Natural killer cell treated with Interleukin-12 subunit alpha and Interleukin-12 subunit beta and Interleukin-15 and Interleukin-18, amount 100 ng/mL, for 72 hours (primary cell): ENCODE data around the gene AK2. TPM values are rescaled to one million over a fixed set of nuclear protein-coding genes. Genes with fewer than 3 reads are reported as not detected.
"Not testable (repeated sequence)": the region's sequence is repeated elsewhere in the genome, so short reads cannot be mapped to it uniquely, and the experiment has no call there.

ENCODE experiments used
- ATAC-seq, 2 donors: fragments of 150-1000 bp; cut with Tn5 transposase in 1 of 2; sonication (Bioruptor Pico), chemical (Tn5 transposase) in 1 of 2; 2 replicates each; pipeline ENCODE4 v1.10.0; 2021
- DNase-seq: peaks from one replicate; pipeline ENCODE4 v3.0.0; 2022; ENCODE audit warnings: low spot score
- H3K27ac Mint-ChIP-seq, 2 donors: 1 replicate in 1 of 2; 2 replicates in 1 of 2; pipeline ENCODE4 v1.8.0; 2022; ENCODE audit warnings: mixed read lengths in 2 of 2, mild to moderate bottlenecking in 1 of 2, moderate library complexity in 1 of 2
- H3K27me3 Mint-ChIP-seq, 2 donors: 1 replicate in 1 of 2; 2 replicates in 1 of 2; pipeline ENCODE4 v1.8.0; 2022; ENCODE audit warnings: mixed read lengths in 2 of 2
- H3K36me3 Mint-ChIP-seq: one replicate; pipeline ENCODE4 v1.8.0; 2022; ENCODE audit warnings: mixed read lengths
- H3K4me1 Mint-ChIP-seq, 2 donors: 1 replicate in 1 of 2; 2 replicates in 1 of 2; pipeline ENCODE4 v1.8.0; 2022; ENCODE audit warnings: low read depth in 2 of 2, mixed read lengths in 2 of 2, mild to moderate bottlenecking in 1 of 2
- H3K4me3 Mint-ChIP-seq: one replicate; pipeline ENCODE4 v1.8.0; 2022; ENCODE audit warnings: mixed read lengths
- H3K9me3 Mint-ChIP-seq: 2 replicates; pipeline ENCODE4 v1.8.0; 2022; ENCODE audit warnings: mixed read lengths
- total RNA-seq, 2 donors: library from RNA; stranded (reverse); gene quantifications; one replicate each; pipeline ENCODE4 v1.2.3, GENCODE V29; 2022

The AK2 gene
- total RNA-seq, 2 donors from 2014 or later = 379 to 475 TPM

DNA sequence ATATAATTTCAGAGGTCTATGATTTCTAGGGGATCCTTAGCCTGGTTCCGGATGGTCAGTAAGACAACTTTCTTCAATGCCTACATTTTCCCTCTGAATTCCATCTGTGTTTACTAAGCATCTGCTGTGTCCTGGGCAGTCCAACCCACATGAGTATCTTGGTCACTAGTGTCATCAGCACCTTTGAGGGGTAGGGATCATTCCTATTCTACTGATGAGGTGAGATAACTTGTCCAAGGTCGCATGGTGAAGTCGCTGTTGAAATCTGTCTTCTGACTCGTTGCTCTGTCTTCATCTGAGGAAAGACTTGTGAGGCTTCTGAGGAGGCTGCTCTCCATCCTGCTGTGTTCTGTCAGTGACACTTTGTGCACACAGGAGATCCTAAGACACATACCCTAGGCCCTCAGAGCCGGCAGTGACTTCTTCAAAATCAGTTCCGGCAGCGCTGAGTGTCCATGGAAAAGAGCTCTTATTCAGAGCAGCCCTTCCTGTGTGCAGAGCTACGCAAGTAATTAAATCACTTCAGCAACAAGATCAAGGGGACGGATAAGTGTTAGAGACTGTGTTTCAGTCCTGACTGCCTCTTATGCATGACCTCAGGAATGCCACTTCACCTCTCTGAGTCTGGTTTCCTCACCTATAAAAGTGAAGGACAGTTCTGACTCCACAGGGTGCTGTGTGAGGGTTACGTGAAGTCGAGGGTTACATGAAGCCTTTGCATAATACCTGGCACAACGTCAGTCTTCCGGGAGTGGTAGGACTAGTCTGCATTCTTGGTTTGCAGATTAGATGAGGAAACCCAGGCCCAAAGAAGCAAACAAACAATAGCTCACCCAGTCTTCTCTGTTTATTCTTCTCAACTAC is 28.4 kb downstream of the AK2 start:
- Mint-ChIP-seq H3K27ac (peak overlapping the region; percentile 31 to 84), H3K36me3 (peaks cover 57% of the 10 kb centered on the region), H3K27me3 (no peaks in the 10 kb centered on the region), H3K4me1 (peaks cover 37 to 48% of the 10 kb centered on the region in 2 donors), H3K4me3 (no peak overlapping the region), H3K9me3 (no peaks in the 10 kb centered on the region)
- ATAC-seq (no peak), DNase-seq (no peak)

DNA sequence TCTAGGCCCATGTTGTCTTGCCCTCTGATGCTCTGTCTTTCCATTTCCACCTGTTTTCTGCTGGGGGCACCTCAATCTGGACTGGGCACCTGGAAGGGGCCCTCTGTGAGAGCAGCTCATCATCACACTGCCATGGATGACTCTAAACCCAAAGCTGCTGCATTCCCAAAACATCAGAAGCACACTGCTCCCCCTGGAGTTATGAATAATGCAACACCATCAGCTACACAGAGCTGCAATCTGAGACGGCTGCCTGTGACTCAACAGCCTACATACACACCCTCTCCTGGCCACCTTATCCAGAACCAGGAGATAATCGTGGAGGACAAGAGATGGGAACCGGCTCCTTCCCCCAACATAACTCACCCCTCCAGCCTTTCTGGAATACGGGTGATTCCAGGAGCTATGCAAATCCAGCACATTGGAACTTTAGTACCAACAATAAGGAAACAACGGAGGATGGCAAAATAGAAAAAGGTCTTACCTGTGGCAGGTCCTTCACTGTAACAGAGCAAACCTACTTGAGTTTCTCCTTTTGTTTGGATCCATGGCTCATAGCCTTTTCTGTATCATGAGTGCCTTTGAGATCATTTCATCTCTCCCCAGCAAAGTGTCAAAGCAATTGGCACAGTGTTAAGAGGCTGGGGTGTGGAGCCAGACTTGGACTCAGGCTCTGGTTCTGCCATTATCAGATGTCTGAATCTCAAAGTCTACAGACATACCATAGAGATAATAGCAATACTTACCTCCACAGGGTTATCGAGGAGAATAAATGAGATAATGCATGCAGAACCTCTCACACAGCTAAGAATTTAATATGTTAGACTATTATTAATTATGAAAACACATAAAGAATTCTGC is 29.3 kb downstream of the AK2 start:
- no peak overlapping the region for H3K4me3 Mint-ChIP-seq
- H3K4me1 Mint-ChIP-seq = peaks cover 45 to 52% of the 10 kb centered on the region in 2 donors
- ATAC-seq (no peak), DNase-seq (no peak)
- H3K9me3 Mint-ChIP-seq = no peaks in the 10 kb centered on the region
- H3K36me3 Mint-ChIP-seq = peaks cover 49% of the 10 kb centered on the region
- H3K27me3 Mint-ChIP-seq = no peaks in the 10 kb centered on the region
- peak overlapping the region; percentile 68 to 73 for H3K27ac Mint-ChIP-seq

DNA sequence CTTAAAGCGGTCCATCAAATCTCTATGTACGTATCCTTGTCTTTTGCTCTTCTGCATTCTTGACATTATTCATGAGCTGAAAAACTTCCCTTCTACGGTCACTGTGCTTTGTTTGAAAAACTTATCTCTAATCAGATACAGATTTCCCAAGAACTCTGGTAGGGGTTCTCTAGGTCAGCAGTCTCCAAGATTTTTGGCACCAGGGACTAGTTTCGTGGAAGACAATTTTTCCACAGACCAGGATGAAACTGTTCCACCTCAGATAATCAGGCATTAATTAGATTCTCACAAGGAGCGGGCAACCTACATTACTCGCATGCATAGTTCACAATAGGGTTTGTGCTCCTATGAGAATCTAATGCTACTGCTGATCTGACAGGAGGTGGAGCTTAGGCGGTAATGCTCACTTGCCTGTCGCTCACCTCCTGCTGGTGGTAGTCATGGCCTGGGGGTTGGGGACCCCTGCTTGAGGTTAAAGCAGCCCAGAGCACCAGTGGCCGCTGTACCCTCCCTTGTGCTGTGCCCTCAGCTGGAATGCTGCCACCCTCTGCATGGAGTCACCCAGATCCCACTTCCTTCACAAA is 30.8 kb downstream of the AK2 start:
- ATAC-seq (no peak), DNase-seq (no peak)
- Mint-ChIP-seq H3K4me3 (peak overlapping the region; percentile 28), H3K36me3 (peaks cover 34% of the 10 kb centered on the region), H3K27me3 (no peaks in the 10 kb centered on the region), H3K4me1 (peaks cover 42 to 50% of the 10 kb centered on the region in 2 donors), H3K9me3 (no peaks in the 10 kb centered on the region), H3K27ac (peak overlapping the region; percentile 68 to 73)

DNA sequence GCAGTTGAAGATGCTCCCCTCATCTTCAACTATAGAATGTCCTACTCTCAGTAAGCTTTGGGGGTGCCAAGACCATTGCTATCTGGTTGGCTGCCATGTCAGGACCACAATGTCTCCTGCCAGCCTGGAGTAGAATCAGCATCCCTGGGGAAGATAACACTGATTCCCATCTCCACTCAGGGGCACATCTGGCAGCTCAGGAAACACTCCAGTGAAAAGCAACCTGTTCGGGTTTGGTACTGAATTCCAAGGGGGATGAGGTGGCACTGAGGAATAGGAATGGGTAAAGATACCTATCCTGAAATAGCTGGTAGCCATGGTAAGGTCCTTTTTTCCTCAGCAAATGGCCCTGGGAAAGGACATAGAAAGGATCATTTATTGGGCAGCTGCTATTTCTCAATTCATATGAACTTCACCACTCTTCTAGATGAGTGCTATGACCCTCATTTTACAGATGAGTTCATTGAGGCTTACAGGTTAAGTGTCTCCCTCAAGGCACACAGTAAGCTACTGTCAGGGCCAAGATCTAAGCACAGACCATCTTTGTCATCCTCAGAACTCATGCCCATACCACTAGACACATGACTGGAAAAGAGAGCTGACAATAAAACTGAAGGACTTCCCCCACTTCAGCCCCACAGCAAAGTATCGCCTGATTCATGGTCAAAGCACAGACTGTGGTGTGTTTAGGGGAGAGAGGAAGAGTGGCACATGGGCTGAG is 31.4 kb downstream of the AK2 start:
- H3K36me3 Mint-ChIP-seq = peaks cover 30% of the 10 kb centered on the region
- H3K9me3 Mint-ChIP-seq = no peaks in the 10 kb centered on the region
- H3K27me3 Mint-ChIP-seq = no peaks in the 10 kb centered on the region
- ATAC-seq = peak; percentile 43 to 65
- peak overlapping the region; percentile 68 to 73 for H3K27ac Mint-ChIP-seq
- peak overlapping the region; percentile 36 for H3K4me3 Mint-ChIP-seq
- H3K4me1 Mint-ChIP-seq = peaks cover 48 to 53% of the 10 kb centered on the region in 2 donors
- DNase-seq = no peak

DNA sequence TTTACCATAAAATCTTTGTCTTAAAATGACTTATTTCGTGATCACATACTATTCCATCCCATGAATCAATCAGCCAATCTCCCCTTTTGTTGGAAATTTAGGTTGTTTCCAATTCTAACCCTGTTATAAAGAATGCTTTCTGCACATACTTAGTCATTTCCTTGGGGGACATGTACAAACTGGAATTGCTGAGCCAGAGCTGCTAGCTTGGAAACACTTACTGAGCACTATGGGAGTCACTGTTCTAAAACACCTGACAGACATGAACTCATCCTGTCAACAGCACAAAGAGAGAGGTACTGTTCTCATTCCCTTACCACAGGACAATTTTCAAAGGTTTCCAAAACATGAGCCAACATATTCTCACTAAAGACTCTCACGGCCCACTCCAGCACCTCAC is 32.1 kb downstream of the AK2 start:
- peaks cover 50 to 54% of the 10 kb centered on the region in 2 donors for H3K4me1 Mint-ChIP-seq
- H3K27me3 Mint-ChIP-seq = no peaks in the 10 kb centered on the region
- H3K36me3 Mint-ChIP-seq = peaks cover 30% of the 10 kb centered on the region
- ATAC-seq (peak; percentile 41 to 68), DNase-seq (no peak)
- H3K4me3 Mint-ChIP-seq = peak overlapping the region; percentile 36
- no peaks in the 10 kb centered on the region for H3K9me3 Mint-ChIP-seq
- H3K27ac Mint-ChIP-seq = peak overlapping the region; percentile 68 to 73

DNA sequence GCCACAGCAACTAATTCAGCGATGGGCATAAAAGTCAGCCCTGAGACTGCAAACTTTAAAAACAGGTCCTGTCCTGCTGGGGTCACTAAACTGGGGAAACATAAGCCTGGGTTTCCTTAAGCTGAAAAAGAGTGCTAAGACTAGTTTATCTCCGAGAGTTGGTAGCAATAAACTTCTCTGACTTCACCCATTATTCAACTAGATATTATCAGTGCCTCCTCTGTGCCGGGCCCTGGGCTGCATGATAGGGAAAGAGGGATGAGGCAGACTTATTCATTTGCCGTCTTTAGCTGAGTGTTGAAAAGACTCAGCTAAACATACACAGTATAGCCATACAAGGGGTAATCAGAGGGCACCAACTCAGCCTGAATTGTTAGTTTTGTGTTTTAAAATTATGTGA is 33.0 kb downstream of the AK2 start:
- no peak for ATAC-seq
- Mint-ChIP-seq H3K36me3 (peaks cover 24% of the 10 kb centered on the region), H3K4me3 (no peak overlapping the region), H3K27ac (peak overlapping the region; percentile 38 to 73), H3K4me1 (peaks cover 50 to 51% of the 10 kb centered on the region in 2 donors), H3K9me3 (no peaks in the 10 kb centered on the region), H3K27me3 (no peaks in the 10 kb centered on the region)
- no peak for DNase-seq

DNA sequence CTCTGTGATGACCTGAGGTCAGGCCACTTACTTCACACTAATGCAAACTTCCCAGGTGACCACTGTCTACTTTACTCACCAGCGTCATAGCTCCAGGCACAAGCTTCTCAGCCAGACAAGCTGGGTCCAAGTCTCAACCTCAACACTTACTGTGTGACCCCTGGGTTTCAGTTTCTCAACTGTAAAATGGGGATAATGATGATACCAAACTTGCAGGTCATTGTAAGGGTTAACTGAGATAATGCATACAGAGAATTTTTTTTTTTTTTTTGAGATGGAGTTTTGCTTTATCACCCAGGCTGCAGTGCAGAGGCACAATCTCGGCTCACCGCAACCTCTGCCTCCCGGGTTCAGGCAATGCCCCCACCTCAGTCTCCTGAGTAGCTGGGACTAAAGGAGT is 34.7 kb downstream of the AK2 start:
- DNase-seq = no peak
- ATAC-seq = no peak
- Mint-ChIP-seq H3K4me1 (peaks cover 55 to 56% of the 10 kb centered on the region in 2 donors), H3K36me3 (peaks cover 13% of the 10 kb centered on the region), H3K4me3 (no peak overlapping the region), H3K27ac (peak overlapping the region in 1 of 2 donors; percentile 73), H3K27me3 (no peaks in the 10 kb centered on the region), H3K9me3 (no peaks in the 10 kb centered on the region)

DNA sequence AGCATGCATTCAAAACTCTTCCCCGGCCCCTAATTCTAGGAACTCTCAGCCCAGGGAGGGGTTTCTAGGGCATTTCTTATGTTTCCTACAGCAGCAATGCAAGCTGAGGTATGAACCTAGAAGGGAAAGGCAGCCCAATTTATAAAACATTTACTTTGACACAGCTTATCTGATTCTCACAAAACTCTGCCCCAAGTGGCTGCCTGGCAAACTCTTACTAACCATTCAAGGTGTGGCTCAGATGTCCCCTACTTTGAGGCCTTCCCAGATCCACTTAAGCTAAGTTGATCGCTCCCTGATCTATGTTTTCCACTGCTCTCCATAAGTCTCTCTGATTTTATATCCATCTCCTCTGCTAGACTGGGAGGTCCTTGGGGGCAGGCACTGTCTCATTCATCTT is 35.4 kb downstream of the AK2 start:
- Mint-ChIP-seq H3K27ac (peak overlapping the region in 1 of 2 donors; percentile 73), H3K36me3 (peaks cover 9% of the 10 kb centered on the region), H3K9me3 (no peaks in the 10 kb centered on the region), H3K4me3 (no peak overlapping the region), H3K4me1 (peaks cover 49 to 59% of the 10 kb centered on the region in 2 donors), H3K27me3 (no peaks in the 10 kb centered on the region)
- DNase-seq (no peak), ATAC-seq (no peak)

DNA sequence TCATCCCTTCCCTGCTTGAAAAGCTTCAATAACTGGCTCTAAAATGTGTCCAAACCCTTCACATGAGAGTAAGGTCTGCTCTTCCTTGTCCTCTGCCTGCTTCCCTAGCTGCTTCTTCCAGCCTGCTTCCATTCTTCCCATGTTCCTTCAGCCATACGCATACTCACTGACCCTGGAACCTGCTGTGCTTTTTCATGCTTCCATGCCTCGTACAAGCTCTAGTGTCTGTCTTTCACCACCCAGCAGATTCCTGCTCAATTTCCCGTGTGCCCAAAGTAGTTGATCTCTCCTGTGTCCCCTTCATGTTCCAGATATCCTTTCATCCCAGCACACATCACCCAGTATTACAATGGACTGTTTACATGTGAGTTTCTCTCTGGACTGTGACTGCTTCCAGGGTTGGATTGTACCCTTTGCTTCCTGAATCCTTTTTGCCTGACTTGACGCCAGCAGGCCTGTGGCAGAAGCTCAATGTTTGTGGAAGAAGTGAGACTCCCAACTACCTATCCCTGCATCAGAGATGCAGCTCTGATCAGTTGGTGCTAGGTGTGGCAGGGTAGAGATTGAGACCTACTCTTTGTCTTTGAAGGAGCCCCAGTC is 36.2 kb downstream of the AK2 start:
- Mint-ChIP-seq H3K4me3 (no peak overlapping the region), H3K36me3 (peaks cover 4% of the 10 kb centered on the region), H3K9me3 (no peaks in the 10 kb centered on the region), H3K4me1 (peaks cover 43 to 56% of the 10 kb centered on the region in 2 donors), H3K27ac (peak overlapping the region; percentile 14 to 73), H3K27me3 (no peaks in the 10 kb centered on the region)
- ATAC-seq = no peak
- DNase-seq = no peak

DNA sequence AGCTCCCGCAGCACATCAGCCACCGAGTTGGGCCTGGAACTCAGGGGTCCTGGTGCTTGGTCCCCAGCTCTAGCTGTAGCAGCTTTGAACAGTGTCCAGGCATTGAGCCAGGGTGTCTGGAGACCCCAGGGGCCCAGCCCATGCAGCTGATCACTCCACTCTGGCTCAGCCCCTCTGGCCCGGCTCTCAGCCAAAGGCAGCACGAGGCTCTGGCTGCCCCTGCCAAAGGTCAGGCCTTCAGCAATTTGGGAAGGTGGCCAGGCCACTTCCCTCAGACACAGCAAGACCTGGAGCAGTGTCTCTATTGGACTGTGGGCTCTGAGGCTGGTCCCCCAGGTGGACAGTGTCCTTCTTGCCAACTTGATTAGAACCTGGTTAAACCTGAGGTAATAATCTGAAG is 37.7 kb downstream of the AK2 start:
- no peak for DNase-seq
- Mint-ChIP-seq H3K4me3 (no peak overlapping the region), H3K4me1 (peaks cover 37 to 54% of the 10 kb centered on the region in 2 donors), H3K27ac (no peak overlapping the region), H3K9me3 (no peaks in the 10 kb centered on the region), H3K27me3 (no peaks in the 10 kb centered on the region), H3K36me3 (no peaks in the 10 kb centered on the region)
- no peak for ATAC-seq

DNA sequence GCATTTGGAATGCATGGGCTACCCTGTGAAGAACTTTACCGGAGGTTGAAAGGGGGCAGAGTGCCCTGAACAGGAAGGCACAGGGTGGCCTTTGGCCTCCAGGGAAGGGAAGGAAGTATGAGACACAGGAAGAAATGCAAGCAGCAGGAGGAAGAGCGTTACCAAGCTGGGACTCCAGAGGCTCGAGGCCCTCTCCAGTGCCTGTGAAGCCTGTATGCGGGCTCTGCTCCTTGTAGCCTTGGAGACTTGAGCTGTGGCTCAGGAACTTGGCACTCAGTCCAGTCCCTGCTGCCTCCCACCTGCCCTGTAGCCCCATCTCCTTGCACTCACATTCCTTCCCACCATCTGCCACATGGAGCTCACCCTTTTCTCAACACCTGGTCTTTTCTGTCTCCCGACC is 38.6 kb downstream of the AK2 start:
- H3K36me3 Mint-ChIP-seq = no peaks in the 10 kb centered on the region
- peak; percentile 17 to 19 for ATAC-seq
- peaks cover 38 to 61% of the 10 kb centered on the region in 2 donors for H3K4me1 Mint-ChIP-seq

DNA sequence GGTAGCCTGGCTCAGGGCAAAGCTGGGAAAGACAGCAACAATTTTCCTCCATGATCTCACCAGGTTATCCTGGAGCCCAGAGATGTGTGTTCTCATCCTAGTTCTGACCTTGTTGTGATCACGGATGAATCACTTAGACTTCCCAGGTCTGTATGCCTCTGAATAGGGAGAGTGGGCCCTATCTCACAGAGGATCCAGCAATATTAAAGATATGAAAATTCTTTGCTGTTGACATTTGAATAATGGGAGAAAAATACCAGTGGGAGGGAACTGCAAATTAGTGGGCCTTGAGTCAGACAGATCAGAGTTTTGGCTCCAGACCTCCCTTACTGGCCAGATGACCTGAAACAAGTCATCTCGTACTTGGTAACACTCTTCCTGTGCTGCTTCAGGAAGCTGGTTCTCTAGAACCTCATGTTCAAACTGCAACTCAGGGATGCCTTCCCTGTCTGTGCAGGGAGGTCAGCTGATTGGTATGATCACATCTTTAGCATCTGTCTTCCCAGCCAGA is 39.2 kb downstream of the AK2 start:
- ATAC-seq (peak in 1 of 2 donors; percentile 15), DNase-seq (no peak)
- H3K4me1 Mint-ChIP-seq = peaks cover 38 to 61% of the 10 kb centered on the region in 2 donors
- peak overlapping the region; percentile 63 for H3K4me3 Mint-ChIP-seq
- no peaks in the 10 kb centered on the region for H3K36me3 Mint-ChIP-seq
- H3K9me3 Mint-ChIP-seq = no peaks in the 10 kb centered on the region
- peak overlapping the region; percentile 77 to 97 for H3K27ac Mint-ChIP-seq
- no peaks in the 10 kb centered on the region for H3K27me3 Mint-ChIP-seq

More for the DNA sequence above, 38.6 kb downstream of the AK2 start:
- Mint-ChIP-seq H3K4me3 (peak overlapping the region; percentile 63), H3K9me3 (no peaks in the 10 kb centered on the region), H3K27me3 (no peaks in the 10 kb centered on the region), H3K27ac (peak overlapping the region; percentile 77 to 97)
- no peak for DNase-seq

DNA sequence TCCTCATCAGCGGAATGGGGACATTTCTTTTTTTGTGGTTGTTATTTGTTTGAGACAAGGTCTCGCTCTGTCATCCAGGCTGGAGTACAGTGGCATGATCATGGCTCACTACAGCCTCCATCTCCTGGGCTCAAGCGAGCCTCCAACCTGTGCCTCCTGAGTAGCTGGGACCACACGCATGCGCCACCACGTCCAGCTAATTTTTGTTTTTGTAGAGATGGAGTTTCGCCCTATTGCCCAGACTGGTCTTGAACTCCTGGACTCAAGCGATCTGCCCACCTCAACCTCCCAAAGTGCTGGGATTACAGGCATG is 43.4 kb downstream of the AK2 start:
- not testable (repeated sequence) for DNase-seq, H3K27me3 Mint-ChIP-seq, ATAC-seq, H3K9me3 Mint-ChIP-seq, H3K36me3 Mint-ChIP-seq
- H3K4me3 Mint-ChIP-seq = peak overlapping the region; percentile 64
- H3K27ac Mint-ChIP-seq = peak overlapping the region; percentile 97
- H3K4me1 Mint-ChIP-seq = peaks cover 57 to 72% of the 10 kb centered on the region in 2 donors
